B cell (primary cell): ENCODE data around the gene ASTE1. TPM values are rescaled to one million over a fixed set of nuclear protein-coding genes. Genes with fewer than 3 reads are reported as not detected.

Experiments used
- ATAC-seq: fragments of 200-7000 bp; cut with Tn5 transposase; one replicate; pipeline ENCODE4 v1.10.0; 2021; ENCODE audit warnings: low read depth, mild to moderate bottlenecking, moderate number of reproducible peaks, moderate library complexity
- CTCF ChIA-PET: fragments of 350-600 bp; sonication (Branson Sonifier 250); formaldehyde crosslinking; loops from one replicate; lab custom pipeline; 2021; ENCODE audit warnings: antibody characterized with exemption, inconsistent platforms; lab: Charles Lee
- POLR2A ChIA-PET: fragments of 350-600 bp; sonication (Branson Sonifier 250); formaldehyde crosslinking; loops from one replicate; lab custom pipeline; 2021; ENCODE audit warnings: antibody characterized with exemption; lab: Charles Lee
- DNase-seq: peaks from one replicate; pipeline ENCODE4 v3.0.0; 2013
- H2AFZ ChIP-seq: 2 replicates; pipeline ENCODE4 v1.6.1; 2012; ENCODE audit warnings: mild to moderate bottlenecking, low read depth, low read length; ENCODE audit not compliant: insufficient read depth, poor library complexity, severe bottlenecking
- H3K27ac ChIP-seq, 2 donors: 1 replicate in 1 of 2; 2 replicates in 1 of 2; pipeline ENCODE4 v1.5.1; 2012 to 2013; ENCODE audit warnings: low read length in 2 of 2, mild to moderate bottlenecking in 2 of 2, moderate library complexity in 1 of 2
- H3K27me3 ChIP-seq, 4 experiments: fragments of 200-600 bp in 1 of 4; sonication (generic) in 1 of 4; replicated peaks in 1 of 4; 1 replicate in 2 of 4; 2 replicates in 2 of 4; pipeline versions ENCODE4 v1.6.1 to v1.7.0; 2013 to 2016; ENCODE audit warnings: low read length in 3 of 4, mild to moderate bottlenecking in 2 of 4, mixed read lengths in 1 of 4, moderate library complexity in 1 of 4; ENCODE audit not compliant: insufficient read depth in 4 of 4, control insufficient read depth in 3 of 4; ENCODE audit errors: control extremely low read depth in 1 of 4
- H3K36me3 ChIP-seq, 2 experiments: replicated peaks in 1 of 2; 1 replicate in 1 of 2; 2 replicates in 1 of 2; pipeline versions ENCODE4 v1.6.1 to v1.7.1; 2013; ENCODE audit warnings: low read length in 1 of 2; ENCODE audit not compliant: insufficient read depth in 2 of 2, control insufficient read depth in 1 of 2; ENCODE audit errors: control extremely low read depth in 1 of 2, extremely low read depth in 1 of 2
- H3K4me1 ChIP-seq, 2 donors: fragments of 200-600 bp in 1 of 2; sonication (generic) in 1 of 2; 1 replicate in 1 of 2; 2 replicates in 1 of 2; pipeline versions ENCODE4 v1.5.1 to v1.6.1; 2013 to 2017; ENCODE audit warnings: low read length in 2 of 2; ENCODE audit not compliant: control insufficient read depth in 2 of 2, insufficient read depth in 2 of 2
- H3K4me2 ChIP-seq: replicated peaks from 2 replicates; pipeline ENCODE3; 2012; ENCODE audit warnings: mild to moderate bottlenecking, low read depth, low read length; ENCODE audit not compliant: poor library complexity, severe bottlenecking
- H3K4me3 ChIP-seq, 5 experiments: fragments of 200-600 bp in 1 of 5; sonication (generic) in 1 of 5; 1 replicate in 3 of 5; 2 replicates in 2 of 5; pipeline versions ENCODE4 v1.5.1 to v1.7.0; 2011 to 2016; ENCODE audit warnings: low read length in 4 of 5, mild to moderate bottlenecking in 4 of 5, low read depth in 2 of 5, control low read depth in 1 of 5, moderate library complexity in 1 of 5; ENCODE audit not compliant: insufficient read depth in 1 of 5; ENCODE audit errors: control extremely low read depth in 1 of 5, extremely low read depth in 1 of 5
- H3K79me2 ChIP-seq: fragments of 200-600 bp; sonication (generic); one replicate; pipeline ENCODE4 v1.6.0; 2016; ENCODE audit warnings: low read length; ENCODE audit not compliant: control insufficient read depth, insufficient read depth
- H3K9ac ChIP-seq: fragments of 200-600 bp; sonication (generic); 2 replicates; pipeline ENCODE4 v1.6.1; 2017; ENCODE audit warnings: mild to moderate bottlenecking, low read length, moderate library complexity
- H3K9me3 ChIP-seq, 3 donors: one replicate each; pipeline versions ENCODE4 v1.6.1 to v1.7.1; 2013; ENCODE audit warnings: low read length in 2 of 3; ENCODE audit not compliant: control insufficient read depth in 2 of 3, insufficient read depth in 1 of 3; ENCODE audit errors: control extremely low read depth in 1 of 3
- H4K20me1 ChIP-seq: 2 replicates; pipeline ENCODE4 v1.6.0; 2012; ENCODE audit warnings: mild to moderate bottlenecking, low read length; ENCODE audit not compliant: insufficient read depth, control insufficient read depth, poor library complexity, severe bottlenecking
- H3K27ac Mint-ChIP-seq: one replicate; pipeline ENCODE4 v1.8.0; 2021; ENCODE audit warnings: mixed read lengths
- H3K27me3 Mint-ChIP-seq: one replicate; pipeline ENCODE4 v1.8.0; 2021; ENCODE audit warnings: mixed read lengths
- H3K4me1 Mint-ChIP-seq: one replicate; pipeline ENCODE4 v1.8.0; 2021; ENCODE audit warnings: mixed read lengths
- H3K4me3 Mint-ChIP-seq: one replicate; pipeline ENCODE4 v1.8.0; 2021; ENCODE audit warnings: mixed read lengths
- H3K9me3 Mint-ChIP-seq: one replicate; pipeline ENCODE4 v1.8.0; 2022; ENCODE audit warnings: mixed read lengths; ENCODE audit not compliant: insufficient read depth
- EZH2 ChIP-seq: IDR thresholded peaks from 2 replicates; pipeline ENCODE4 v1.6.1; 2012; ENCODE audit warnings: borderline replicate concordance, low read depth, mild to moderate bottlenecking, moderate library complexity, low read length; ENCODE audit not compliant: insufficient read depth, poor library complexity, severe bottlenecking
- WGBS: methylation state at CpG from one replicate; pipeline ENCODE4 v1.1.5; 2013; ENCODE audit warnings: missing lambda C conversion rate; ENCODE audit not compliant: insufficient coverage; 5-methylcytosine and 5-hydroxymethylcytosine counted together
- intact Hi-C: fragments of 100-400 bp; cut with micrococcal nuclease; formaldehyde crosslinking; loops from one replicate; pipeline ENCODE4 v1.10.0; 2022
- polyA plus RNA-seq: library from polyadenylated mRNA; depleted of rRNA; stranded (reverse); fragments of >200 nt; gene quantifications from 2 replicates; pipeline ENCODE4 v1.2.3, GENCODE V29; 2012
- total RNA-seq, 2 donors: library from RNA; stranded (reverse); fragments of 120-200 nt in 1 of 2; gene quantifications; 1 replicate in 1 of 2; 2 replicates in 1 of 2; pipeline versions ENCODE4 v1.2.3 to v1.2.4, GENCODE V29; 2013 to 2022
- TF ChIP-seq, protein P1 (sequence below): fragments of 200-600 bp; IDR thresholded peaks from one replicate; pipeline ENCODE4 v1.8.0; 2022; ENCODE audit warnings: antibody characterized with exemption, mild to moderate bottlenecking

ASTE1 gene
- total and polyA plus RNA-seq, 2 donors (not counting 1 experiment from before 2014, with no cell fraction given) = 7.3 to 21.8 TPM

DNA sequence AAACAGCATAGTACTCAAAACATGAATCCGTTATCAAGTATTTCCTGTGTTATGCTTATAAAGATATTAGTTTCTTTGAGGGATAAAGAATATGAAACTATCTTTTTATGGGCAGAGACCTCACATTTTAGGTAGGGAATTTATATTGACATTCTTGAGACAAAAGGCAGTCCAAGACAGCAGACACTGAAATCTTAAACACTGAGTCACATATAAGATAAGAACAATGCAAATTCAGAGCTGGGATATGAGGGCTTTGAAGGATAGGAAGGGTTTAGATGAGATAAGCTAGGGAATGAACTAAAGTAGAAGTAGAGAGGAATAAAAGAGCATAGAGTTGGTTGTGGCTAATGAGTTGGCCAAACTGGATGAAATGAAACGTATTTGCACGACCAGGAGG lies 58.4 kb downstream of the ASTE1 start:
- no peak for ATAC-seq
- Histone ChIP-seq H3K4me3 (no peak overlapping the region), H3K79me2 (no peaks in the 10 kb centered on the region), H3K27me3 (no peaks in the 10 kb centered on the region), H3K36me3 (peaks cover 2 to 42% of the 10 kb centered on the region in 2 experiments), H3K9ac (no peak overlapping the region), H4K20me1 (no peaks in the 10 kb centered on the region), H3K4me1 (no peaks in the 10 kb centered on the region), H2AFZ (no peak overlapping the region), H3K4me2 (no peak overlapping the region), H3K27ac (no peak overlapping the region), H3K9me3 (peaks cover 0 to 5% (median 0%) of the 10 kb centered on the region in 3 donors)
- ChIA-PET POLR2A (no interaction called here), CTCF (no interaction called here)
- Mint-ChIP-seq H3K4me3 (no peak overlapping the region), H3K27ac (no peak overlapping the region), H3K27me3 (no peaks in the 10 kb centered on the region), H3K9me3 (no peaks in the 10 kb centered on the region), H3K4me1 (no peaks in the 10 kb centered on the region)
- TF ChIP-seq, protein P1, sequence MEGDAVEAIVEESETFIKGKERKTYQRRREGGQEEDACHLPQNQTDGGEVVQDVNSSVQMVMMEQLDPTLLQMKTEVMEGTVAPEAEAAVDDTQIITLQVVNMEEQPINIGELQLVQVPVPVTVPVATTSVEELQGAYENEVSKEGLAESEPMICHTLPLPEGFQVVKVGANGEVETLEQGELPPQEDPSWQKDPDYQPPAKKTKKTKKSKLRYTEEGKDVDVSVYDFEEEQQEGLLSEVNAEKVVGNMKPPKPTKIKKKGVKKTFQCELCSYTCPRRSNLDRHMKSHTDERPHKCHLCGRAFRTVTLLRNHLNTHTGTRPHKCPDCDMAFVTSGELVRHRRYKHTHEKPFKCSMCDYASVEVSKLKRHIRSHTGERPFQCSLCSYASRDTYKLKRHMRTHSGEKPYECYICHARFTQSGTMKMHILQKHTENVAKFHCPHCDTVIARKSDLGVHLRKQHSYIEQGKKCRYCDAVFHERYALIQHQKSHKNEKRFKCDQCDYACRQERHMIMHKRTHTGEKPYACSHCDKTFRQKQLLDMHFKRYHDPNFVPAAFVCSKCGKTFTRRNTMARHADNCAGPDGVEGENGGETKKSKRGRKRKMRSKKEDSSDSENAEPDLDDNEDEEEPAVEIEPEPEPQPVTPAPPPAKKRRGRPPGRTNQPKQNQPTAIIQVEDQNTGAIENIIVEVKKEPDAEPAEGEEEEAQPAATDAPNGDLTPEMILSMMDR = no peak
- TF ChIP-seq EZH2 = no peak
- intact Hi-C loops = no loop called here
- WGBS = 98% methylated on average over 2 of the region's 3 CpGs
- no peak for DNase-seq

DNA sequence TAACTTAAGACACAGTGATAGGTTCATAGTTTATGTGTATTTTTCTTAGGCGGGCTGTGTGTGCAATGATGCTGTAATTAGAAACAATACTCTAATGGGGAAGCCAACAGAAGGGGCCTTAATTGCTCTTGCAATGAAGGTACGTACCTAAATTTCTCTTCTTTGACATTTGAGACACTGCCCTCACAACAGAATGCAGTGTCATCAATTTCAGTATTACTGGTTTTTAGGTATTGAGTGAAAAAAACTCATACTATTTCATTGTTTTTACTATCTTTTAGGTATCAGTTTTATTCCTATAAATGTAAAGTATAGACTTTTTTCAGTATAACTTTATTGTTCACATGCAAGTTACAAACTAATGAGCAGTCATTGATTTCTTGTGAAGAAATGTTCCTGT lies 59.3 kb downstream of the ASTE1 start:
- Histone ChIP-seq H3K9me3 (peaks cover 0 to 5% (median 0%) of the 10 kb centered on the region in 3 donors), H3K4me3 (no peak overlapping the region), H2AFZ (no peak overlapping the region), H3K4me1 (no peaks in the 10 kb centered on the region), H3K27ac (no peak overlapping the region), H3K79me2 (no peaks in the 10 kb centered on the region), H3K9ac (no peak overlapping the region), H3K27me3 (no peaks in the 10 kb centered on the region), H3K36me3 (peaks cover 2 to 42% of the 10 kb centered on the region in 2 experiments), H4K20me1 (no peaks in the 10 kb centered on the region), H3K4me2 (no peak overlapping the region)
- H3K27me3 Mint-ChIP-seq = no peaks in the 10 kb centered on the region
- no peaks in the 10 kb centered on the region for H3K4me1 Mint-ChIP-seq
- ChIA-PET CTCF (interaction anchor here (1.0 kb wide), 1 partner anchor 74 kb away, joined by 5 read pairs; the partner anchor contains the start of gene ATP2C1), POLR2A (no interaction called here)
- H3K4me3 Mint-ChIP-seq = no peak overlapping the region
- no CpG with 5 or more reads among the region's 2 CpGs for WGBS
- TF ChIP-seq, protein P1 = no peak
- no peak for TF ChIP-seq EZH2
- ATAC-seq = no peak
- no peak for DNase-seq
- no peaks in the 10 kb centered on the region for H3K9me3 Mint-ChIP-seq
- H3K27ac Mint-ChIP-seq = no peak overlapping the region
- intact Hi-C loops = no loop called here
